ENCODE data around the gene SMARCB1.

SMARCB1 gene

DNA sequence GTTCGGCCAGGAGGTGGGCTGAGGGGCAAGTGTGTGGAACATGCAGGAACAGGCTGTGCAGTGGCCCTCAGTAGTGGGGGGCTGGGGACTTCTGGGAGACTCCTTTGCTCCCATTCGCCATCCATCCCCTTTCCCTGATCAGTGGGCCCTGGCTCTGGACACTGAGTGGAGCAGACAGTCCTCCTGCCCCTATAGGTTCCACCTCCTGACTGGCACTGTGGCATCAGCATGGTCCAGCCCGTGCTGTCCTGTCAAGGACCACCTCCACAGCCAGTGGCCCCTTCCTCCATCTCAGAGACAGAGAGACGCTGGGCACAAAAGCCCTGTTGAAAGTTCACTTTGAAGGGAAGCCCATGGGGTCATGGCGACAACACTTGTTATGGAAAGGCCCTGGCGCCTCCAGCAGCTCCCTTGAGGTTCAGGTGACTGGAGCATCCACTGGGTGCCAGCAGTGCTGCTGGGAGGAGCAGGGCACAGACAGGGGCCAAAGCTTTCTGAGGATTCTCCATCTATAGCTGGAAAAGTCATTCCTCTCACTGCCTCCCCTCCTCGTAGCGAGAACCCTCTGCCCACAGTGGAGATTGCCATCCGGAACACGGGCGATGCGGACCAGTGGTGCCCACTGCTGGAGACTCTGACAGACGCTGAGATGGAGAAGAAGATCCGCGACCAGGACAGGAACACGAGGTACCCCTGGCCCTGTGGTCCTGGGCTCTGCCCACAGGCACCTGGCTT lies 46.4 kb downstream of the SMARCB1 start:
- no peak for DNase-seq

GRCh38 chr22:23833911-23834317 lies 47.1 kb downstream of the SMARCB1 start:
- DNase-seq, result no peak

DNA sequence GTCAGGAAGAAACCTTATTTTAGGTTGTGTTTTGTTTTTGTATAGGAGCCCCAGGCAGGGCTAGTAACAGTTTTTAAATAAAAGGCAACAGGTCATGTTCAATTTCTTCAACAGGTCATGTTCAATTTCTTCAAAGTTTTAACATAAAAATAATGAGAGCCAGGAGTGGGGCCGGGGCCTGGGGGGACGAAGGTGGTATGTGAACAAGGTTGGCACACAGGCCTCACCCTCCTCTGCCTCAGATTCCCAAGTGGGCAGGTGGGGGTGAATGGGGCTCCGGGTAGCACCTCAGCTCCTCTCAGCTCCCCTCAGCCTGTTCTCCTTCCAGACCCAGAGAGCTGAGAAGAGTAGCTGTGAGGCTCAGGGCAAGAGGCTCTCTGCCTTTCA lies 47.6 kb downstream of the SMARCB1 start:
- DNase-seq, result no peak

- DNase-seq, result no peak
Measured at GRCh38 chr22:23834793-23835483, 48.2 kb downstream of the SMARCB1 start.

- DNase-seq, result no peak
Measured at GRCh38 chr22:23835484-23836144, 48.8 kb downstream of the SMARCB1 start.

GRCh38 chr22:23836281-23836680 lies 49.5 kb downstream of the SMARCB1 start:
- no peak for DNase-seq

GRCh38 chr22:23836692-23837495 lies 50.1 kb downstream of the SMARCB1 start:
- no peak for DNase-seq

- DNase-seq, result no peak
Measured at GRCh38 chr22:23837496-23837859, 50.7 kb downstream of the SMARCB1 start.

- no peak for DNase-seq
Measured at GRCh38 chr22:23837911-23838680, 51.3 kb downstream of the SMARCB1 start.

- DNase-seq, result peak; percentile 97
Measured at GRCh38 chr22:23838681-23839468, 52.1 kb downstream of the SMARCB1 start, which contains the start of gene DERL3. Gene DERL3, minus strand, starts transcription at chr22:23839006. Its CDS starts 19 bp downstream, at chr22:23838987.

GRCh38 chr22:23840026-23840425 lies 53.3 kb downstream of the SMARCB1 start:
- no peak for DNase-seq

DNA sequence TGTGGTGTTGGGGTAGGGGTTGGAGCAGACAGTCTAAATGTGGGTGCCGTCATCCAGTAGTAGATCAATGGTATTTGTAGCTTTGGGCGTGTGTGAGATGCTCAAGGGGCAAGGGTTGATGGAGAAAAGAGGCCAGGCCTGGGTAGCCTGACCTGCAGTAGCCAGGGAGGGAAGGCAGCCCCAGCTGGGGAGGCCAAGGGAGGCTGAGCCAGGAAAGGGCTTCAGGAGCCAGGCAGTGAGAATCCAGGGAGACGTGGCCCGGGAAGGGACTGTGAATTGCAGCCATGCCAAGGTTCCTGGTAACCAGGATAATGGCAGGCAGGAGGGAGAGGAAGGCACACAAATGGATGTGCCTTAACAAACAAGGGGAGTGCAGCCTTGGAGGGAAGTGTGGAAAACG lies 54.5 kb downstream of the SMARCB1 start:
- DNase-seq, result no peak

- DNase-seq, result no peak
Measured at GRCh38 chr22:23841736-23842445, 55.1 kb downstream of the SMARCB1 start.

DNA sequence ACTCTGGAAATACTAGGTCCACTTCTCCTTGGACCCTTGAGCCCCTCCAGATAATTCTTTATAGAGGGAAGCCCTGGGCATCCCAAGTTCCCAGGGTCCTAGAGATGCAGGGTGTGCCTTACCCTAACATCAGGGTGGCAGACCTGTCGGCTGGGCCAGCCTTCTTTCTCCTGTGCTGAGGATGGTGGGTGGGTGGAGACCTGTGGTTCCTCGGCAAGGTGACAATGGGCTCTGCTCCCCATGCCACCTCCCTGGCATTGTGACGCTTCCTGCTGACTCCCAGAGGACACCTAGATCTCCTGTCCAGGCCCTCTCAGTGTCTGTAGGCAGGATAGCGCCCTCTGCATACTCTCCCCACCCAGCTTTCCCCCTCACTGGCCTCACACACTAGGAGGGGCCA lies 55.8 kb downstream of the SMARCB1 start:
- no peak for DNase-seq

DNA sequence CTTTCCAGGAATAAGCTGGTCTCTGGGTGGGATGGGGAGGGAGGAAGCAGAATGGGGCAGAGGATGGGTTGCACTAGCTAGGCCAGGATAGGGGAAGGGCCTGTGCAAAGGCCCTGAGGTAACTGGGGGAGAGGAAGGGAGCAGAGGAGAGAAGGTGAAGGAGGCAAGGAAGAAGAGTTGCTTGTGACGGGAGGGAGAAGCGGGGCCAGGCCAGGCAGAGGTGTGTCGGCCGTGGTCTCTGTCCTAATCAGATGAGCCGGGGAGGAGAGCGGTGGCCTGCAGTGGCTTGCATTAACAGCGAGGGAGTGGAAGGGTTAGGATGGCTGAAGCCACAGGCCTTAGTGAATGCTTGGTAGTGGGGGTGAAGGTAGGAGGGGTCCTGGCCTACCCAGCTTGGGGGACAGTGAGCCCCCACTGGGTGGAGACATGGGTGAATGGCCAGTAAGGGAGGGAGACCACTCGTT lies 58.0 kb downstream of the SMARCB1 start:
- no peak for DNase-seq

DNA sequence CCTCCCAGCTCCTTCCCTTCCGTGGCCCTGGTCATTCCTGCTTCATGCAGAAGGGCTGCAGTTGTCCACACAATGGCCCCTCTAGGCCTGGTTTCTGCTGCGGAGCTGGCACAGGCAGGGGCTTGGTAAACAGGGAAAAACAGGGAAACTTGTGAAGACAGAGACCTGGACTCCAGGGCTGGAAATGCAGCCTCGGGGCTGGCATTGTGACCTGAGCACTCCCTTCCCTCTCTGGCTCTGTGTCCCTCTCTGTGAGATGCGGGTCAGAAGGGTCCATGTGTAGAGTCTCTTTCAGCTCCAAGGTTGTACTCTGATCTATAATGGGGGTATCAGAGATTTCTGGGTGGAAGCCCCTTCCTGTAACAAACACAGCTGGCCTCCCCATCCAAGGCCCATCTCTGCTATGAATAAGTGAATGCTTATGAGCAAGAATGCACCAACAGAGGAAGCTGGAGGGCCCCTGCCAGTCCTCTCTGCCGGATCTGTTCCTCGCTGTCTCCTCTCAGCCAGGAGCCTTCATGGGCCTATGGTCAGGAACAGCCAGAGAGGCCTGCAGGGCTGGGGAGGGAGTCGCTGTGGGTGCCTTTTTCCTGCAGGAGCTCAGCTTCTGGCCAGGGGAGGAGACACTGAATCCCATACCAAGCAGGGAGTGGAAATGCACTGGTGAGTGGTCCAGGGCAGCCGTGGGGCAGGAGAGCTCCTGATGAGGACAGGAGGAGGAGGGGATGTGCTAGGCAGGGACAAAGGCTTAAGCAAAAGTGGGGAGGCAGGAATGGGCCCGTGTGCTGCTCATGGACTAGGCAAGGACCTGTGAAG lies 58.7 kb downstream of the SMARCB1 start:
- no peak for DNase-seq

- DNase-seq, result no peak
Measured at GRCh38 chr22:23846081-23846469, 59.3 kb downstream of the SMARCB1 start.

- DNase-seq, result no peak
Measured at GRCh38 chr22:23847310-23847920, 60.6 kb downstream of the SMARCB1 start.
